Left forelimb (tissue), 1 donor: Measurements from ENCODE around the gene PITPNC1.
"Not testable (repeated sequence)": the region's sequence is repeated elsewhere in the genome, so short reads cannot be mapped to it uniquely, and the experiment has no call there.

Experiments used
- DNase-seq: peaks from one replicate; pipeline ENCODE4 v3.0.0-alpha.2; 2018; ENCODE audit warnings: low spot score

The PITPNC1 gene

DNA sequence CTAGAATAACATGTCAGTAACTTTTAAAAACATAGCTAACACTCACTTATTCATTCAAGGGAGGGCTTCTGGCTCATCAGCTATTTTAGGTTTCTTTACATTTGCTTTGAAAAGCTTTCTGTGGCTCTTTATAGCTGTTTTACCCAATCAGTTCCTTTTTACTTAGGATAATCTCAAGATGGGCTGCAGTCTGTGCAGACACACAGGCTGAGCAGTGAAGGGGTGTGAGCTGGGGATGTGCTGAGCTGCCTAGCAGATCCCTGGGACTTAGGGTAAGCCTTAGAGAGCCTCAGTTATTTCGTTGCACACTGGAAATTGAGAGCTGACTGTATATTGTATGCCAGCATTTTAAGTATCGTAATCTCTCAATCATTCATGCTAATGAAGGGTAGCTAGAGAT is 310.4 kb downstream of the PITPNC1 start:
- no peak for DNase-seq

GRCh38 chr17:67689534-67690177 is 312.6 kb downstream of the PITPNC1 start:
- no peak for DNase-seq

DNA sequence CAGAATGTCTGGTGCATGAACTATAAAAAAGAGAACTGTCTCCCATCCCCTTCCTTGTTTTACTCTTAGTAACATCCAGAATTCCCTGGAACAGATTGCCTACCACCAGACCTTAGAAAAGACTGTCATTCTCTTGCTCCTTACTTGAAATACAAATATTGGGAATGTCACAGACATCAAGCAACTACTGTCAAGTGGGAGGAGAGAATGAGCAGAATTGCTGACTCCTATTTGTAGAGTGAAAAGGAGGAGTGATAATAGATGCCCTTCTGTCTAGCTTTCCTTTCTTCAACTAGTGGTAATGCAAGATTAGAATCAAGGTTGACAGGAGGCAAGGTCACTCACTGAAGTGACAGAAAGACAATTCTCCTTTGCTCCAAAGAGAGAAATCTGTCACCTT is 316.7 kb downstream of the PITPNC1 start:
- DNase-seq = no peak

GRCh38 chr17:67696347-67696746 is 319.3 kb downstream of the PITPNC1 start:
- DNase-seq = no peak

DNA sequence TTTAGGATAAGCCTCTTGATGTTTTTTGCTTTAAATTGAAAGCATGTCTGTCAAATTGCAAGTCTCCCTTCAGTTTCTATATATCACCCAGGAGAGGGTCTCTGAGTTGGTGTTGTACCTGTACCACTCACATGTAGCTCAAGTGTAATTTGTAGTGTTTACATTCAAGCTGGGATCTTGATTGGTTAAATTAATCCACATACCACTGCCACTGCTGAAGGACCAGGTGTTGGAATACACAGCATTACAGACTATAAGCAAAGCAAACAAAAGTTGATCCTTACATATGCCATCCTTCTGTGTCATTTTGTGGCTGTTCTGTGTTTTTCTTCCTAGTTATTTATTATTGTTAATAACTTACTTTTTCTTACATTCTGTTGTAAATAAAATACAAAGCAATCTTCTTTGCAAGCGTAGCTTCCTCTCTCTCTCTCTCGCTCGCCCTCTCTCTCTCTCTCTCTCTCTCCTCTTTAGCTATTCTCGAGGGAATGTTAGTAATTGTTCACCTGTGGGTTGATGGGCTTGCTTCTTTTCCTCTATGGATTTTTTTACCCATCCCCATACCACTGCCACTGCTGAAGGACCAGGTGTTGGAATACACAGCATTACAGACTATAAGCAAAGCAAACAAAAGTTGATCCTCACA is 319.9 kb downstream of the PITPNC1 start:
- no peak for DNase-seq

- no peak for DNase-seq
Measured at GRCh38 chr17:67700037-67700724, 323.1 kb downstream of the PITPNC1 start.

DNA sequence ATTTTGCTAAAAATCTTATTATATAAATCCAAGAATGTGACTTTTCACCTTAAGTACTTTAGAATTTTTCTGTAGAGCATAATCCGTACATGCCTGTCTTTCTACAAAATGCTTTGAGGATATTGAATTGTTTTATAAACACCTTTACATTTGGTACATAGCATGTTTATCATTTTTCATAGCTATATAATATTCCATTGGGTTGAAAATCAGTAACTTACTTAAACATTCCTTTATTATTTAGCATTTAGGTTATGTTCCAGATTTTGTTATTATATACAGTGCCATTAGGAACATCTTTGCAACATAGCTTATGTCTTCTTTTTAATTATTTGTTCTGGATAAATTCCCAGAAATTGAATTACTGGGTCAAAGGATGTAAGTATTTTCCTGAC is 323.6 kb downstream of the PITPNC1 start:
- no peak for DNase-seq

DNA sequence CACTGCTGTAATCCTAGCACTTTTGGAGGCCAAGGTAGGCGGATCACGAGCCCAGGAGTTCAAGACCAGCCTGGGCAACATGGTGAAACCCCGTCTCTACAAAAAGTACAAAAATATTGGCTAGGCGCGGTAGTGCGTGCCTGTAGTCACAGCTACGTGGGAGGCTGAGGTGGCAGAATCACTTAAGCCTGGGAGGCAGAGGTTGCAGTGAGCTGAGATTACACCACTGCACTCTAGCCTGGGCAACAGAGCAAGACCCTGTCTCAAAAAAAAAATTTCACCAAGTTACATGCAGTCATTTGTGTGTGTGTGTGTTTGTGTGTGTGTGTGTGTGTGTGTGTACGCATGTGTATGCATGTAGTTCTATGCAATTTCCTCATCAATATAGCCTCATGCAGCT is 325.8 kb downstream of the PITPNC1 start:
- DNase-seq = not testable (repeated sequence)

- no peak for DNase-seq
Measured at GRCh38 chr17:67707442-67707841, 330.4 kb downstream of the PITPNC1 start.

DNA sequence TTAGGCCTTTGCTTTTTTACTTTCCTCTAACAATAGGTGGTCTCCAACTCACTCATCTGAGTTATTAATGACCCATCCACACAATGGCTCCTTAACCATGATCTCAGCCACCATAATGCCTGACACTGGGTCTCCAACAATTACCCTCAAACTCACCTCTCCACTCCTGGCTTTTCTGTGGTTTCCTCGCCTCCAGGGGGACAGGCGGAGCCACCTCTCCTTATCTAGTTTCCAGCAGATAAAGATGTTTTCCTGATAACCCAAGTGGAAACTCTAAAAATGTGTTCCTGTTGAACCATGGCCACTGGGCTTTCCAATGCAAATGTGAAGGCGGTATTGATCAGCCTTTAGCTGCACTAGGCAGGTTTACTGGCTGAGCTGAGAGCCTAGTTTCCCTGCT is 331.3 kb downstream of the PITPNC1 start:
- no peak for DNase-seq

- no peak for DNase-seq
Measured at GRCh38 chr17:67711916-67712315, 334.8 kb downstream of the PITPNC1 start.

GRCh38 chr17:67712375-67712774 is 335.3 kb downstream of the PITPNC1 start:
- no peak for DNase-seq

GRCh38 chr17:67713169-67713568 is 336.1 kb downstream of the PITPNC1 start:
- no peak for DNase-seq

GRCh38 chr17:67716405-67716798 is 339.3 kb downstream of the PITPNC1 start:
- no peak for DNase-seq

GRCh38 chr17:67717192-67717623 is 340.1 kb downstream of the PITPNC1 start:
- no peak for DNase-seq

- peak; percentile 99 for DNase-seq
Measured at GRCh38 chr17:67717624-67718324, 340.7 kb downstream of the PITPNC1 start, which contains the start of gene NOL11. Gene NOL11 (plus strand): TSS chr17:67717936. CDS start chr17:67717948, 12 bp downstream.

DNA sequence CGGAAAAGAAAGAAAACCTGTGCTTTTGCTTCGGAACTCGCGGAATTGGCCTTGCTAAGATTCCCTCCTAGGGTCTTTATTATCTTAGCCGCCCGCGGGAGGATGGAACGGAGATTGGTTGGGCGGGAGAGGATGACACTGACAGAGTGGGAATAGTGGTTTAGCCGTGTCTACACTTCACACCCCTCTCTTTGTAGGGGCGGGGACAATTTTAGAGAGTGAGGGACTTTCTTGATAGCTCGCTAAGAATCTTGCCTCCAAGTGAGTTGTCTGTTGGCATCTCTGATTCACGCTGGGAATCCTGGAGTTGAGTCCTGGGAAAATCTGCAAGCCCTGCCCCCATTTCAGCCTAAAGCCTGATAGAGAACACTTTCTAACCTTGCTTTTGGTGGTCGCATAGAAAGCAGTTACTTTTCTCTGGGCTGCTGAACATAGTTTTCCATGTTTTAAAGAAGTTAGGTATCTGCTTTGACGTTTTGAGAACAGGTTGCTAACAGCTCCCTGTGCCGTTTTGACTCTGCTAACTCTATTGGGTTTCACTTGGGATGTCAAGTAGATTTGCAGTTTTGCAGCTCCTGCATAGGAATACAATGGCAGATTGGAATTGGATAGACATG is 341.4 kb downstream of the PITPNC1 start:
- no peak for DNase-seq

- DNase-seq = no peak
Measured at GRCh38 chr17:67725373-67725791, 348.3 kb downstream of the PITPNC1 start.

DNA sequence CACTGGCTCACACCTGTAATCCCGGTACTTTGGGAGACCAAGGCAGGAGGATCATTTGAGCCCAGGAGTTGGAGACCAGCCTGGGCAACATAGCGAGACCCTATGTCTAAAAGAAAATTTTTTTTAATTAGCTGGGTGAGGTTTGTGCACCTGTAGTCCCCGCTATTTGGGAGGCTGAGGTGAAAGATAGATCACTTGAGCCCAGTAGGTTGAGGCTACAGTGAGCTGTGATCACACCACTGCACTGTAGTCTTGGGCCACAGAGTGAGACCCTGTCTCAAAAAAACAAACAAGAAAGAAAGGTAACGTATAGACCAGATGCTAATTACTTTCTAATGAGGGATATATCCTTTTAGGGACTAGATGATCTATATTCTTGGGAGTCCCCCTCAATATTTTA is 348.7 kb downstream of the PITPNC1 start:
- DNase-seq = no peak

DNA sequence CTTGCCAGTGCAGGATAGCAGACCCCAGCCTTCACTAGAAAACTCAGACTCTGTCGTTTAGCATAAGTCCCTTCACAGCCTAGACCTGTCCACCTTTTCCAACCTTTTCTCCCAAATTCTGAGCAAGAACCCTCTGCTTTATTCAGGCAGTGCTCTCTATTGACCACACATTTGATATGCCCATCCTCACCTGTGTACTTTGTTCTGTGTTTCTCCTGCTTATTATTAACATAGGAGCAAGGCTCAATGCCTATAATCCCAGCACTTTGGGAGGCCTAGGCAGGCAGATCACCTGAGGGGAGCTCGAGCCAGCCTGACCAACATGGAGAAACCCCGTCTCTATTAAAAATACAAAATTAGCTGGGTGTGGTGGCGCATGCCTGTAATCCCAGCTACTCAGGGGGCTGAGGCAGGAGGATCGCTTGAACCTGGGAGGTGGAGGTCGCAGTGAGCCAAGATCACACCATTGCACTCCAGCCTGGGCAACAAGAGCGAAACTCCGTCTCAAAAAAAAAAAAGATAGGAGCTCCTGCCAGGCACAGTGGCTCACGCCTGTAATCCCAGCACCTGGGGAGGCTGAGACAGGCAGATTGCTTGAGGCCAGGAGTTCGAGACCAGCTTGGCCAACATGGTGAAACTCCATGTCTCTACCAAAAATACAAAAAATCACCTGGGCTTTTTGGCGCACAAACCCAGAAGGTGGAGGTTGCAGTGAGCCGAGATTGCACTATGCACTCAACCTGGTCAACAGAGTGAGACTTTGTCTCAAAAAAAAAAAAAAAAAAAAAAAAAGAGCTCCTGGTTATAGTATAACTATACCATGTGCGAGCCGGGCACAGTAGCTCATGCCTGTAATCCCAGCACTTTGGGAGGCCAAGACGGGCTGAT is 350.3 kb downstream of the PITPNC1 start:
- DNase-seq = not testable (repeated sequence)

GRCh38 chr17:67729903-67730302 is 352.8 kb downstream of the PITPNC1 start:
- no peak for DNase-seq
